GM12873 (cell line): Measurements from ENCODE around the gene QARS1.

Experiments used
- TF ChIP-seq, protein P1 (sequence below): IDR thresholded peaks from 2 replicates; pipeline ENCODE4 v1.5.1; 2012; ENCODE audit warnings: low read depth, mild to moderate bottlenecking, moderate library complexity, low read length, control low read depth; ENCODE audit not compliant: insufficient read depth; ENCODE audit errors: missing control alignments

Gene QARS1

DNA sequence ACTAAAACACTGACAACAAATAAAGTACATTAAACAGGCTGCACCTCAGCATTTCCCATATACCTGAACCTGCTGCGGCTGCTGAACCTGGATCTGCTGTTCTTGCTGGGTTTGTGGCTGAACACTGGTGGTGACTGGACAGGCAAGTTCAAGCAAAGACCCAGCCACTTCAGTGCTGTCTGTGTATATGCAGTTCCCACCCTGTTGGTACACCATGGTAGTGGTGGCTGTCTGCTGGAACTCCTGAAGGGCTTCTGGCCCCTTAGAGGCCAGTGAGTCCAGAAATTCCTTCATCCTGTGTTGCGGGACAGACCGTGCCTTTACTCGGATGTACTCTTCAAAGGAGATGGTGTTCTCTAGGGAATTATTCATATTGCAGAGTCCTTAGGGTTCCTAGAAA lies 27.9 kb downstream of the QARS1 start:
- TF ChIP-seq, protein P1, sequence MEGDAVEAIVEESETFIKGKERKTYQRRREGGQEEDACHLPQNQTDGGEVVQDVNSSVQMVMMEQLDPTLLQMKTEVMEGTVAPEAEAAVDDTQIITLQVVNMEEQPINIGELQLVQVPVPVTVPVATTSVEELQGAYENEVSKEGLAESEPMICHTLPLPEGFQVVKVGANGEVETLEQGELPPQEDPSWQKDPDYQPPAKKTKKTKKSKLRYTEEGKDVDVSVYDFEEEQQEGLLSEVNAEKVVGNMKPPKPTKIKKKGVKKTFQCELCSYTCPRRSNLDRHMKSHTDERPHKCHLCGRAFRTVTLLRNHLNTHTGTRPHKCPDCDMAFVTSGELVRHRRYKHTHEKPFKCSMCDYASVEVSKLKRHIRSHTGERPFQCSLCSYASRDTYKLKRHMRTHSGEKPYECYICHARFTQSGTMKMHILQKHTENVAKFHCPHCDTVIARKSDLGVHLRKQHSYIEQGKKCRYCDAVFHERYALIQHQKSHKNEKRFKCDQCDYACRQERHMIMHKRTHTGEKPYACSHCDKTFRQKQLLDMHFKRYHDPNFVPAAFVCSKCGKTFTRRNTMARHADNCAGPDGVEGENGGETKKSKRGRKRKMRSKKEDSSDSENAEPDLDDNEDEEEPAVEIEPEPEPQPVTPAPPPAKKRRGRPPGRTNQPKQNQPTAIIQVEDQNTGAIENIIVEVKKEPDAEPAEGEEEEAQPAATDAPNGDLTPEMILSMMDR, result no peak

DNA sequence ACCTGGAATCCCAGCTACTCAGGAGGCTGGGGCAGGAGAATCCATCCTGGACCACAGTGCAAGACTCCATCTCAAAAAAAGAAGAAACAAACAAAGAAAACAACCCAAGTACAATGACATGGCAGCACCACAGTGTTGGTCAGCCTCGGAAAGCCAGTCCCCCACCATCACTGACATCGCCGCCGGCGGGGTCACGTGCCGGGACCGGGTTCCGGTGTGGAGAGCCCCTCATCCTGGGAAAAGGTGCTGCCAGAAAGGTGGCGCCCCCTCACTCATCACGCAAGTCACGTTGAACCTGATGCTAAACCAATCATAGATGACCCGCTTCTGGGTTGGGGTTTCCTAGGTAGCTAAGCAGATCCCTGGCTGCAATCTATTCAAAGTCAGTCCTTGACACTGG lies 28.4 kb downstream of the QARS1 start:
- TF ChIP-seq, protein P1, result no peak

DNA sequence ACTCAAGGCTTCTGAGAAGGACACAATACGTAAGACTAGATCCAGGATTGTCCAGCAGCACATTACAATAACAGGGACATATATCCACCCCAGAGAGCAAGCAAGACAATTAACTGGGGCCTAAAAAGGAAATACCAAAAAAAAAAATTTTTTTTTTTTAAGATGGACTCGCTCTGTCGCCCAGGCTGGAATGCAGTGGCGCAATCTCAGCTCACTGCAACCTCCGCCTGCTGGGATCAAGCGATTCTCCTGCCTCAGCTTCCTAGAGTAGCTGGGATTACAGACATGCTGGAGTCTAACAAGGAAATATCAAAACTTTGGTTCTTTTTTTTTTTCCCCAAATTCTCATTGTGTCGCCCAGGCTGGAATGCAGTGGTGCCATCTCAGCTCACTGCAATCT lies 46.5 kb downstream of the QARS1 start:
- TF ChIP-seq, protein P1, result no peak

DNA sequence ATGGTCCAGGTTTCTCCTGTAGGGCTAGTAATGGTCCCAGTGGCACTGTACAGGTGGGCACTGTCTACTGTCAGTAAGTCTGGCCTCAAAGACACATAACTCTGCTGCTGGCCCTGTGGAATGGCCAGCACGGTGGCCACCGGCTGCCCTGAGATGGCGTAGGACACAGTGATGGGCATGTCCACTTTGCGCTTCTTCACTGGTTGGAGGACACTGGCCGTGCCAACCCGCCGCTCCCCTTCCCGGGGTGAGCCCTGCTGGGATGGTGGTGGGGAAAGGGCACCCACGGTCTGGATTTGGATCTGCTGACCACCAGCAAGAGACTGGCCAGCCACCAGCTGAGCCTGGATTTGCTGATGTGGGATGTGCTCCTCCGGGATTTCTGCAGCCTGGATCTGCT lies 47.3 kb downstream of the QARS1 start:
- TF ChIP-seq, protein P1, result no peak

DNA sequence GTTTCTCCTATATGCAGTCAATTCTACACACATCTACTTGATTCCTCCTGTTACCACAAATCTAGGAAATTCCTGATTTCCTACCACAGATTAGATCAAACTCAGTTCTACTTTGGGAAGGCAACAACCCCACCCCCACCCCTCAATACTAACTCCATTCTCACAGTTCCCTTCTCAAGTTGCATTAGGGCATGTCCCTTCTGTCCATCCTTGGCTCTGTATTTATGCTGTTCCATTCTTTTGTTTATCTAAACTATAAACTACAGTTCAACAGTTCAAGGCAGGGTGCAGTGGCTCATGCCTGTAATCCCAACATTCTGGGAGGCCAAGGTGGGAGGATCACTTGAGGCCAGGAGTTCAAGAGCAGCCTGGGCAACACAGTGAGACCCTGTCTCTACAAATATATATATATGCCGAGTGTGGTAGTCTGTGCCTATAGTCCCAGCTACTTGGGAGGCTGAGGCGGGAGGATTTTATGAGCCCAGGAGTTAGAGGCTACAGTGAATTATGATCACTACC lies 50.2 kb downstream of the QARS1 start:
- TF ChIP-seq, protein P1, result no peak

DNA sequence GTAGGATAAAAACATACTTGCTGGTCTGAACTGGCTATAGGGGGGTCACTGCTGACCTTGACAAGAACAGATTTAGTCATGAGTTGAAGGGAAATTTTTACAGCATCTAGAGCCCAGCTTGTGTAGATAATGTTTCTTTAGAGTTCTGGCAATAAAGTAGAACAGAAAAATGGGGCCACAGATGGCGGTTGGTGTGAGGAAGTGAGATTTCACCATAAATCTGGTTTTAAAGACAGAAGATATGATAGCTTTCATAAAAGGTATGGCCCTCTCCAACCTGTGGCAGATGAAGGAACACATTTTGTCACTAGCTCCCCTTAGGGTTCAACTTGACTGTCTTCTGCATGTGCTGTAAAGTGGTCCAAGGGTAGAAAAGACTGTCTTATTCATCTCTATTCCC lies 51.0 kb downstream of the QARS1 start:
- TF ChIP-seq, protein P1, result no peak
